DMS114 treated with DMSO at 0.1 percent for 48 hours (cell line): ENCODE results near the gene KIAA1755.

ENCODE experiments used
- DNase-seq: peaks from one replicate; lab custom pipeline; 2025; ENCODE audit not compliant: unreplicated experiment; lab: John Stamatoyannopoulos, UW

Gene KIAA1755

DNA sequence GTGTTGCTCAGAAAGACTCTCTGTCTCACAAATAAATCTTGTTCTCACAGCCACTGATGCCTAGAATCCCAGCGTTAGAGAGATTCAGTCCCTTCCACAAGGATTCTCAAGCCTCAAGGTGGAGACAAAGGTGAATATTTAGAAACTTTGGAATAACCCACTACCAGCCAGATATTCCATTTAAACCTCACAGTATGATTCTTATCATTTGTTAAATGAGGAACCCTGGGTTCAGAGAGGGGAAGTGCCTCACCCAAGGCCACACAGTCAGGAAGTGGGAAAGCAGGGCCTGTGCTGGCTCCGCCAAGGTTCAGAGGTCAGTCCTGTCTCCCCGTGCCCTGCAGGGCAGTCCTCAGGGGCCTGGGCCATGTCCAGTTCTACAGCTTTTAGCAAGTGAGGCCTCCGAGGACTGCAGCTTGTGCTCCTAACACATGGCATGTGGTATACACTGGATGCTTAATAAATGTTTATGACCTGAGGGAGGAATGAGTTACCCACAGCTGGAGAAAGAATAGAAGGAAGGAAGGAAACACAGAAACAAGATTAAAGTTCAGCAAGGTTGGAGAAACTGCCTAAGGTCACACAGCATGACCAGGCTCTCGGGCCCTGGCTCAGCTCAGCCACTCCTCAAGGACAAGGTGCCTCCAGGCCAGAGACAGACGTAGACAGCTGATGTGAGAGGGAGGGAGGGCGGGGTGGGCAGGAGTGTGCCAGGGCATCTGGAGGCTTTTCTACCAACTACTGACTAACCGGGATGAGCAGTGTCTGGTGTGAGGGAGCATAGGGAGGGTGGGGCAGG lies 91.5 kb downstream of the KIAA1755 start:
- DNase-seq: no peak

- DNase-seq: no peak
Measured at GRCh38 chr20:38167851-38168760, 92.4 kb downstream of the KIAA1755 start.

DNA sequence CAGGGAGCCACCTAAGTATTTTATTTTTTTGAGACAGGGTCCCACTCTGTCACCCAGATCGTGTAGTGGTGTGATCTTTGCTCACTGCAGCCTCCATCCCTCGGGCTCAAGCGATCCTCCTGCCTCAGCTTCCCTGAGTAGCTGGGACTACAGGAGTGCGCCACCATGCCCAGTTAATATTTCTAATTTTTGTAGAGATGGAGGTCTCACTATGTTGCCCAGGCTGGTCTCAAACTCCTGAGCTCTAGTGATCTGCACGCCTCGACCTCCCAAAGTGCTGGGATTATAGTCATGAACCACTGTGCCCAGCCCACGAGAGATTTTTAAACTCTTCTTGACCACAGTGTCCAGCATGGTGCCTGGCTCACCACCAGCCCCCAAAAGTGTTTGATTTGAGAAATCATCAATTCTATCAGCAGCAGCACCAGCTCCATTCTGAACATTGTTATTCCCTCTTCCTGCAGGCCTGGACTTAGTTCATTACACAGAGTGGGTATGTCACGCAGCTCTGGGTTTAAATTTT lies 93.1 kb downstream of the KIAA1755 start:
- DNase-seq: no peak

DNA sequence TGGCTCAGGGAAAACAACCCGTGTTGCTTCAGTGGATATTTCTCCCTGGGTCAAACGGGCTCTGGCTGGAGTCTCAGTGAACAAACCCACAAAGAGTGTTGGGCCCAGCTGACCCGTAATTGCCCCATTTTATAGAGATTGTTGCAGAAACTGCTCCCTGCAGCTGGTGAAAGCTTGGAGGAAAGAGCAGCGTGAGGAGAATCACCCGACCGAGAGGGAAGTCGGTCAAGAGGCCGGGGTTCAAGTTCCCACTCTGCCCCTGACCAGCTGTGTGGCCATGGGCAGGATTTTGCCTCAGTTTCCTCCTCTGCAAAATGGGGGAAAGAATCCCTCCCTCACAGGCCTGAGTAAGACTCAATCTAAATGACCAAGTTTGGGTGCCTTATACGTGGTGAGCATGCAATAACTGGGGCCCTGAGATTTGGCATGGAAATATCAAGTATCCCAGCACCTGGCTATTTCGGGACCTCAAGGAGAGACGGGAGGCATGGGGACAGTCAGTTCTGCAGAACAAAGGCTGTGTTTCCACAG lies 93.8 kb downstream of the KIAA1755 start:
- DNase-seq: no peak

- DNase-seq: no peak
Measured at GRCh38 chr20:38165966-38166702, 94.4 kb downstream of the KIAA1755 start.

- DNase-seq: peak; percentile 5
Measured at GRCh38 chr20:38165089-38165965, 95.2 kb downstream of the KIAA1755 start, which contains the start of gene TGM2. Gene TGM2, minus strand, starts transcription at chr20:38165270. Its CDS starts 72 bp downstream, at chr20:38165198.

DNA sequence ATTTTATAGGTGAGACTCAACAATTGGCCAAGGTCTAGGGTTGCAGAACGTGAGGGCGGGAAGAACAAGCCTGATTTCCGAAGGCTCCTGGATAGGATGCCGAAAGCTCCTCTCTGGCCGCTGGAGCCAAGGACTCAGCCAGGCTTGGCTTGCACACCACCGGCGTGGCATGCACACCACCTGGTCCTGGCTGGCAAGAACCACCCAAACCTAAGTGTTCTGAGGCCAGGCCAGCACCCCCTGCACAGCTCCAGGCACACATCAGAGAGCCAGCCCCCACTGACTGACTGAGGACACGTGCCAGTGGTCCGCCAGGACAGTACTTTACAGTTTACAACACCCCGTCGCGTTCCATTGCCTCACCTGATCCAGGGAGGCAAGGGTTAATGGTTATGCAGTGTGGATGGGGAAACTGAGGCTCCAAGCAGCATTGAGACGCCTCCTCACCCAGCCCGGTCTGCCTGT lies 95.9 kb downstream of the KIAA1755 start:
- no peak for DNase-seq

- DNase-seq: no peak
Measured at GRCh38 chr20:38164069-38164468, 96.5 kb downstream of the KIAA1755 start.

GRCh38 chr20:38162878-38163875 lies 97.4 kb downstream of the KIAA1755 start:
- DNase-seq: no peak

DNA sequence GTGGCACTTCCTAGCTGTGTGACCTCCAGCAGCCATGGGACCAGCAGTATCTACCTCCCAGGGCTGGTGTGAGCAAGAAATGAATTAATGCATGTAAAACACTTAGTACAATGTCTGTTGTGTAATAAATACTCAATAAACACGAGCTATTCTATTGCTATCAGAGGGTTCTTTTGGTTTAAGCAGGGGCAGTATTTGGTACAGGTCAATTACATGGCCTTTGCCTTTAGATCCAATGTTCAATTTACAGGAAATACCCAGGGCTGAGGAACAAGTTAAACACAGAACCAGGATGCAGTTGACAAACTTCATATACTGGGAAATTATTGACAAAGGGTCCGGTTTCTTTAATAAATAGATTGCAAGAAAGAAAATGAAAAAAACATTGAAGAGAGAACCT lies 98.4 kb downstream of the KIAA1755 start:
- no peak for DNase-seq

DNA sequence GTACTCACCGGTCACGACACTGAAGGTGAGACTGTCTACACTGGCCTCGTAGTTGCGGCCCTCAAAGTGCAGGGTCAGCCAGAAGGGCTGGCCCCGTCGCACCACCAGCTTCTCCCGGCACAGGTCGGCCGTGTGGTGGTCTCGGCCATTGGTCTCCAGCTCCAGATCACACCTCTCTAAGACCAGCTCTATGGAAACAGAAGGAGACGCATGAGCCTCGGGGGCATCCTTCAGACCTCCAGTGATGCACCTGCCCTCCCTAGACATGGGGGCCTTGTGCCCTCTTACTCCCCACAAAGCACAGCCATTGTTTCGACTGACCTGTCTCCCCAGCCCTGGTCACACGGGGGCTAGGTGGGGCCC lies 99.1 kb downstream of the KIAA1755 start:
- no peak for DNase-seq
